GM18909 (cell line): ENCODE data around the gene CCT3.
"Not testable (repeated sequence)": the region's sequence is repeated elsewhere in the genome, so short reads cannot be mapped to it uniquely, and the experiment has no call there.

Experiments used
- ATAC-seq: cut with Tn5 transposase; IDR thresholded peaks from one replicate; pipeline ENCODE4 v1.9.1; 2021; ENCODE audit warnings: mild to moderate bottlenecking; ENCODE audit not compliant: unreplicated experiment, poor library complexity

The CCT3 gene

GRCh38 chr1:156337052-156337887 is 822 bp downstream of the CCT3 start:
- ATAC-seq, result no peak

GRCh38 chr1:156336242-156336641 is 1.9 kb downstream of the CCT3 start:
- ATAC-seq, result no peak

GRCh38 chr1:156323179-156323578 is 14.9 kb downstream of the CCT3 start:
- not testable (repeated sequence) for ATAC-seq

GRCh38 chr1:156320560-156320959 is 17.5 kb downstream of the CCT3 start:
- no peak for ATAC-seq

- no peak for ATAC-seq
These were observed 18.4 kb downstream of the CCT3 start for GRCh38 chr1:156319664-156320063.

- no peak for ATAC-seq
These were observed 21.2 kb downstream of the CCT3 start for GRCh38 chr1:156316909-156317308.

GRCh38 chr1:156310962-156311361 is 27.1 kb downstream of the CCT3 start:
- ATAC-seq, result no peak

GRCh38 chr1:156308078-156308477 is 30.0 kb downstream of the CCT3 start:
- ATAC-seq, result no peak

- ATAC-seq, result no peak
These were observed 32.9 kb downstream of the CCT3 start for GRCh38 chr1:156305215-156305614.

- ATAC-seq, result no peak
These were observed 34.9 kb downstream of the CCT3 start for GRCh38 chr1:156303241-156303640.

GRCh38 chr1:156298852-156299357 is 39.2 kb downstream of the CCT3 start, which contains the start of gene VHLL:
TSS of gene VHLL (minus strand) at chr1:156299307. CDS start at chr1:156299189, 118 bp downstream.
- ATAC-seq, result no peak

GRCh38 chr1:156295391-156295947 is 42.6 kb downstream of the CCT3 start, which contains the start of gene GLMP:
TSS of gene GLMP (minus strand) at chr1:156295679. CDS start at chr1:156295645, 34 bp downstream.
- no peak for ATAC-seq

- no peak for ATAC-seq
These were observed 44.2 kb downstream of the CCT3 start for GRCh38 chr1:156293895-156294294.

GRCh38 chr1:156293098-156293434 is 45.0 kb downstream of the CCT3 start:
- no peak for ATAC-seq

GRCh38 chr1:156291226-156292061 is 46.6 kb downstream of the CCT3 start:
- ATAC-seq, result peak; percentile 58

- no peak for ATAC-seq
These were observed 48.2 kb downstream of the CCT3 start for GRCh38 chr1:156289857-156290256.

- no peak for ATAC-seq
These were observed 52.0 kb downstream of the CCT3 start for GRCh38 chr1:156286061-156286460.

- ATAC-seq, result no peak
These were observed 52.7 kb downstream of the CCT3 start for GRCh38 chr1:156285437-156285836.

GRCh38 chr1:156284757-156285156 is 53.3 kb downstream of the CCT3 start:
- ATAC-seq, result no peak

- no peak for ATAC-seq
These were observed 54.0 kb downstream of the CCT3 start, which contains the start of gene TMEM79 for GRCh38 chr1:156284112-156284511. TSS of gene TMEM79 (plus strand) at chr1:156284325. CDS start at chr1:156285227, 902 bp downstream.

- no peak for ATAC-seq
These were observed 54.6 kb downstream of the CCT3 start for GRCh38 chr1:156283521-156283920.
